Activated naive CD4-positive, alpha-beta T cell treated with anti-CD3 and anti-CD28 coated beads, Interleukin-2, amount 50 U/mL, for 72 hours (primary cell): Measurements from ENCODE around the gene CELF2. TPM values are rescaled to one million over a fixed set of nuclear protein-coding genes. Genes with fewer than 3 reads are reported as not detected.
A peak's percentile ranks its signal among the peaks of the same experiment; 100 is the strongest.

Source experiments
- ATAC-seq, 2 donors: fragments of 150-1000 bp; cut with Tn5 transposase; 2 replicates each; pipeline ENCODE4 v1.10.0; 2021; ENCODE audit warnings: mild to moderate bottlenecking in 2 of 2, moderate library complexity in 2 of 2
- DNase-seq, 2 donors: peaks; one replicate each; pipeline ENCODE4 v3.0.0; 2021 to 2022; ENCODE audit warnings: low spot score in 2 of 2
- H3K27ac Mint-ChIP-seq, 2 donors: one replicate each; pipeline ENCODE4 v1.8.0; 2022; ENCODE audit warnings: mild to moderate bottlenecking in 2 of 2, mixed read lengths in 2 of 2
- H3K36me3 Mint-ChIP-seq, 2 donors: one replicate each; pipeline ENCODE4 v1.8.0; 2022; ENCODE audit warnings: mixed read lengths in 2 of 2
- H3K9me3 Mint-ChIP-seq, 2 donors: one replicate each; pipeline ENCODE4 v1.8.0; 2022; ENCODE audit warnings: mixed read lengths in 2 of 2
- total RNA-seq, 2 donors: library from RNA; stranded (reverse); gene quantifications; one replicate each; pipeline ENCODE4 v1.2.3, GENCODE V29; 2022

The CELF2 gene
- total RNA-seq, 2 donors from 2014 or later: 95.0 to 120 TPM

DNA sequence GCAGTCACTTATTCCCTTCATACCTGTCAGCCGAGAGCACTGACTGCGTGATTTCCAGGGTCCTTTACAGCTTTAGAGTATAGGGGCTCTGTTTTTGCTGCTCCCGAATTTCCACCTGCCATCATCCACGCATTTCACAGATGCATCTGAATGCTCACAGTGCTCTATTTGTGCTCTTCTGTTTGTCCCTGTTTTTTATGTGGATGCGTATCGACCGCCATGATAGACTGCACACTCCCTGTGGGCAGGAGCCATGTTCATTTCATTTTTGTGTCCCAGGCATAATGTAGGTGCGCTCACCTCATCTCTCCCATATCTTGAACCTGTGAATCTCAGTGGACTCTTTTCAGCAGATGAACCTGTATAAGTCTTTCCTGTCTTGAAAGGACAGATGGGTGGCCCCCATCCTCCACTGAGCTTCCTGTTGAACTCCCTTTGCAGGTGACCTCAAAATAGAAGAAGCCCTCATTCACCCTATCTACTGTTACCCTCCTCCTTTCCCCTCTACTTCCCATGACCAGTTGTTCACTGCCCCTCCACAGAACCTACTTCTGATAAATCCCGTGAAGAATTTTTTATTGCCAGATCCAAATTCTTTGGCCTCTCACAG lies 228.4 kb downstream of the CELF2 start:
- no peak for ATAC-seq
- no peaks in the 10 kb centered on the region for H3K9me3 Mint-ChIP-seq
- DNase-seq: no peak
- H3K27ac Mint-ChIP-seq: no peak overlapping the region
- peaks cover 10 to 19% of the 10 kb centered on the region in 2 donors for H3K36me3 Mint-ChIP-seq

DNA sequence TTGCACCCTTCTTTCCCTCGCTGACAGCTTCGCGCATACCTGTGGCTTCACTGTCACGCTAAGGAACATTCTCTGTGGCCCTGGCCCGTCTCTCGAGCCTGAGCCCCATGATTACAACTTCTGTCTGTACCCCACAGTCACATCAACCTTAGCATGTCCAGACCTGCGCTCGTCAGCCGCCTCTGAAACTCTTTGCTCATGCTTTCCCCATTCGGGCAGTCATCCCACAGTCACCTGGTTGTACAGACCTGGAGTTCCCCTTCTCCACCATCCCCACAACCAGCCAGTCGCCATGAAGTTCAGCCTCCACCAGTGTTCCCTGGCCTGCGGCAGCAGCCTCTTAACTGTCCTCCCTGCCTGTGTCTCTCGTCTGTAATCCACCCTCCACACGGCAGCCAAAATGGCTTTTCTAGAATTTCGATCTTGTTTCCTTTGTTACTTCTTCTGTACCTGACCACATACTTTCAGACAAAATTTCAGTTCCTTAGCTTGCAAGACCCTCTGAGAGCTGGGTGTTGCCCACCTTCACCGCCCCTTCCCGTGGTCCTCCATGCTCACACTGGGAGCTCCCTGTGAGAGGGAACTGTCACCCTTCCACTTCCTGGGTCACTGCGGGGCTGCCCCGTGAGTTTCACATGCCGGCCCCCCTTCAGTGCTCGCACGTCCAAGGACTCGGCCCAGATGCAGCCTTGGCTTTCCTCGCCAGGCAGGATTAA lies 229.2 kb downstream of the CELF2 start:
- no peak overlapping the region for H3K27ac Mint-ChIP-seq
- H3K9me3 Mint-ChIP-seq: no peaks in the 10 kb centered on the region
- H3K36me3 Mint-ChIP-seq: peaks cover 10 to 18% of the 10 kb centered on the region in 2 donors
- ATAC-seq (peak in 1 of 2 donors; percentile 42), DNase-seq (no peak)

DNA sequence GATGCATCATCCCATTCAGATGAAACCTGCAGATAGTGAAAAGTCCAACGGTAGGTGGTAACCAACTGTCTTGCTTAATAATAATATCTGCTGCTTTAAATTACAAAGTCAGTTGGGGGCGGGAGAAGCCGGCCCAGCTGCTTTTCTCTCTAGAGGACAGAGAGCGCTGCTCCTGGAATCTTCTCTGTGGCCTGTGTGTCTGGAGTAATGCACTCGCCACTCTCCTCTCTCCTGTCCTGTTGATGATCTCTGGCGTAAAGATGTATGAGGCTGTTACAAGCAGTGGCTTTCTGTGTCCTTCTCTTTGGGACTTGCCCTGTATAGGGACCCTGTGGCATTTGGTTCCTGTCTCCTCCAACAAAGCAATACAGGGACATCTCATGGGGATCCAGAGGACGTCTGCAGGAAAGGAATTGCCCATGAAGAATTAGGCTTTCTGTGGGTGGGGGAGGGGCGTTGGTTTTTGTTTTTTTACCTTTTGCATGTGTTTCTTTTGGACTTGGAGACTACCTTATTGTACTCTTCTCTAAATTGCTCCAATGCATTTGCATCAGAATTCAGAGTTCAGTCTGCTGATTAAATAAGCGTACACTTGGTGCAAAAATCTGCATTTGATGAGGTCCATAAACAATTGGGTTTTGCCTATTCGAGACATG lies 231.6 kb downstream of the CELF2 start:
- ATAC-seq: no peak
- Mint-ChIP-seq H3K27ac (peak overlapping the region in 1 of 2 donors; percentile 27), H3K36me3 (peaks cover 4 to 6% of the 10 kb centered on the region in 2 donors), H3K9me3 (no peaks in the 10 kb centered on the region)
- DNase-seq: no peak

DNA sequence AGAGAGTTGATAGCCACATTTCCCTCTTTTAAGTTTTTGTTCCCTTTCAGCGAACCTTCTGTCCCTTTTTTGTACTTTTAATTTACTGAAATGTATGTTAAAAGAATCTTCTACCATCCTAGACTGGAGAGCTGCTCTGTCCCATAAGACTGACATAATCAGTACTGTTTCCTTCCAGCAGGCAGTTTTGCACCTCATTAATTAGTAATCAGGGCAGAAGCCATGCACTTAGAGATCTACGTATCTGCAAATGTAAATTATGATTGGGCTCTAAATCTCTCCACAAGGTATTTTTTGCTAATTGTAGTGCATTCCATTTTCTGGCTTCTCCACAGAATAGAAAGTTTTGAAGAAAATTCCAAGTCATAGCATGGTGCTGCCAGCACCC lies 232.1 kb downstream of the CELF2 start:
- no peaks in the 10 kb centered on the region for H3K9me3 Mint-ChIP-seq
- ATAC-seq (no peak), DNase-seq (no peak)
- no peak overlapping the region for H3K27ac Mint-ChIP-seq
- peaks cover 4 to 6% of the 10 kb centered on the region in 2 donors for H3K36me3 Mint-ChIP-seq

DNA sequence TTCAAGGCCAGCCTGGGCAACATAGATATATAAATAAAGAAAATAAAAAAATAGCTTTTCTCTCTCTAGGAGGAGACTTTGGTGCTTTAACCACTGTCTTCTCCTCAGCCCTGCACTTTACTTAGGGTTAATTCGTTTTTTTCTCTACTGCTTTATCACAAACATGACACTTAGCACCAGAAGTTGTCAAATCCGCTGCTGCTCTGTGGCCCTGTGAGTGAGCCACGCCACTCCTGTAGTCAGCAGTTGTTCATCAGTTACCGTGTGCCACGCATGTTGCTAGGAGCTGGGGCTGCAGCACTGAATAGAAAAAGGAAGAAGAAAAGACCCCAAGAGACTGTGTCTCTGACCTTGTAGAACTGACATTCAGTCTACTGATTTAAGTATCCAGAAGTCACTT lies 232.6 kb downstream of the CELF2 start:
- no peak for DNase-seq
- H3K27ac Mint-ChIP-seq: peak overlapping the region in 1 of 2 donors; percentile 66
- no peaks in the 10 kb centered on the region for H3K9me3 Mint-ChIP-seq
- ATAC-seq: no peak
- H3K36me3 Mint-ChIP-seq: peaks cover 4 to 6% of the 10 kb centered on the region in 2 donors

DNA sequence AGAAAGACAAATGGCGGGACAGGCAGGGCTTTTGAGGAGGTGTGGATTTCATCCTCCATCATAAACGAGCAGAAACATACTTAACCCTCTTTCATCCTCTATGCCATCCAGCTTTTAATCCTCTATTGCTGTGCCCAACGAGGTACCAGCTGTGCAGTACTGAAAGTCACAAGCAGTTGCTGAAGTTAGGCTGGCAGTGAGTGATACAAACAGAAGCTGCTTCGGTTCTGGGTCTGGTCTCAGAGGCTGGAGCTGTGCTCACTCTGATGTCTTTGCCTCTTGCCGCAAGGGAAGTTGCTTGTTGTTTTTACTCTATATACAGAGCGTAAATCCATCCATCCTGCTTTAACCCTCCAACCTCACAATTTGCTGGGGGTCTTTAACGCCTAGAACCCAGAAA lies 235.2 kb downstream of the CELF2 start:
- Mint-ChIP-seq H3K36me3 (peaks cover 8 to 15% of the 10 kb centered on the region in 2 donors), H3K27ac (peak overlapping the region; percentile 68 to 91), H3K9me3 (no peaks in the 10 kb centered on the region)
- DNase-seq: no peak
- ATAC-seq: no peak

DNA sequence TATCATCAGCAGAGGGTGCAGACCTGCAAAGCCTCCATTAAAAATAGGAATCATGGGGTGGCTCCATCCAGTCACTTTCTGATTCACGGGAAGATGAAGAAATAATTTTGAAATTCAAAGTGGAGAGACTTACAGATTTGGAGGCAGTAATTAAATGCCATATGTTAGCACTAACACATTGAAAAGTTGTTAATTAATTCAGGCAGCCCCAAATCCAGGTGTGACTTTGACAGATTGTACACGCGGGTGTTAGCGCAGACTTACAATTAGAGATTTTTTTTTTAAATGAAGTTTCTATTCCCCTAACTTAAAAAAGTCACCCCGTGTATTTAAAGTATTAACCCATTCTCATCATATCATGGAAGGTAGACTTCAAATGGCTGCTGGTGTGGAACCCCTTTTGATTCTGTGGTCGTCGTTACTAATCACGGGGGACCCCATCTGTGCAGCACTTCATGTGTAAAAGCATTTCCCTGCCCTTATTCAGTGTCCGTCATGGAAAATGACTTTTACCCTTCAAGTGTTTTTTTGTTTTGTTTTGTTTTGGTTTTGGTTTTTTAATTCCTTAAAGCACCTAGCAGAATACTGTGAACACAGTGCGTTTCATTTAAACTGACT lies 235.8 kb downstream of the CELF2 start:
- no peaks in the 10 kb centered on the region for H3K9me3 Mint-ChIP-seq
- H3K27ac Mint-ChIP-seq: peak overlapping the region; percentile 68 to 91
- ATAC-seq: no peak
- H3K36me3 Mint-ChIP-seq: peaks cover 14 to 19% of the 10 kb centered on the region in 2 donors
- DNase-seq: no peak

DNA sequence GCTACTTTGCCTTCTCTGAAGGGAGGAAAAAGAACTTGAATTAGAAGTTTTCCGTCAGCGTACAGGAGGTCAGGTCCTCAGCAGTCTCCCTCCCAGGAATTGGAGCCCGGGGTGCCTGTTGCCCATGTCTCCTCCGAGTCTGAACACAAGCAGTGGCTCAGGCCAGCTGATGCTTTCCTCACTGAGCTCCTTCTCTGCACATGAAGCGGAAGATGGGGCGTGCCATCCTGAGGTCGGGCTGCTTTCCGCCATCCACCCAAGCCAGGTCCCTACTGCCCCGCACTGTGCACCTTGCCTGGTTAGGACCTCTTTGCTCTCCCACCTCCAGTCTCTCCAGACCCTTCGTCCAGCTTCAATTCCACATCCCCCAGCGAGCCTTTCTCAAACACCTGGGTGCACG lies 237.5 kb downstream of the CELF2 start:
- ATAC-seq: no peak
- DNase-seq: no peak
- no peaks in the 10 kb centered on the region for H3K9me3 Mint-ChIP-seq
- H3K36me3 Mint-ChIP-seq: peaks cover 16 to 32% of the 10 kb centered on the region in 2 donors
- H3K27ac Mint-ChIP-seq: peak overlapping the region; percentile 74 to 86

DNA sequence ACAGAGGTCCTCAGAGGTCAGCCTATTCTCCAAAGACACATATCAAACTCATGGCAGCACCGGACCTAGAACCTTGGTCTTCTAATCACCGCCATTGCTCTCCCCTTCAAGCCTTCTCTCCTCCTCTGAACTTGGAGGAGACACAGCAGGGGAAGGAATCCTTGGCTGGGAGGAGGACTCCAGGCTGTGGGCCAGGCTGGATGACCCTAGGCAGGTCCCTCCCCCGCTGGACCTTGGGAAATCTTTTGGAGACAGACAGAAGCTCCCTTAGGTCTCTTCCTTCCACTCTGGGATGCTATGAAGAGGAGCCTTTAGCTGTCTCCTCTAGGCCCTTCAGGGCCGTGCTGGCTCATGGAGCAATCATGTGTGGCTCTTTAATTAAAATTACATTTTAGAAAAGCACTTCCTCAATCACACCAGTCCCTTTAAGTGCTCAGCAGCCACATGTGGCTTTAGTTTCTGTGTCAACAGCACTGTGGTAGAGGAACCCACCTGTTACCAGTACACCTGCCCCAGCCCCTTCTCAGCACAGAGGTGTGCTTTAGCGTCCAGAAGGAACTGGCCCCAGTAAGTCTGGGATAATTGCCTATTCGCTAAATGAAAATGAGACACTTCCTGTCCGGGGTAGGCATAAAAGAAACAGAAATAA lies 238.2 kb downstream of the CELF2 start:
- DNase-seq (no peak), ATAC-seq (peak in 1 of 2 donors; percentile 12)
- Mint-ChIP-seq H3K36me3 (peaks cover 16 to 36% of the 10 kb centered on the region in 2 donors), H3K27ac (peak overlapping the region; percentile 74 to 86), H3K9me3 (no peaks in the 10 kb centered on the region)

DNA sequence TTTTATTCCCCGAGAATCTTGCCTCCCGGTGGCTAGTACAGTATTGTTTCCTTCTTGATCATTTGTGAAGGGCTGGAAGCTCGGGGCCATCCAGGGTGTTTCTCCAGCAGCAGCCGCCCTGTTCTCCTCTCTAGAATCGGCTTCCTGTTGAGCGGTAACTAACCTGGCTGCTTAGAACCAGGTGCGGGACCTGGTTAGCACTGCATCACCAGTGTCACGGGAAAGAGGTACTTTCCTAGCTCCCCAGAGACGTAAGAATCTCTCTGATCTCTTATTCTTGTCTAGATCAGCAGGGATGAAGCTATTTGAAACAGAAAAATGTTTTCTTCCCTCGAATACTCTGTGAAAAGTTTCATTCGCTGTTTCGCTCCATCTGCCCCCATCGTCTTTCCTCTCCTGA lies 239.2 kb downstream of the CELF2 start:
- ATAC-seq (peak; percentile 33 to 58), DNase-seq (no peak)
- H3K9me3 Mint-ChIP-seq: no peaks in the 10 kb centered on the region
- peak overlapping the region; percentile 86 to 93 for H3K27ac Mint-ChIP-seq
- peaks cover 26 to 46% of the 10 kb centered on the region in 2 donors for H3K36me3 Mint-ChIP-seq

DNA sequence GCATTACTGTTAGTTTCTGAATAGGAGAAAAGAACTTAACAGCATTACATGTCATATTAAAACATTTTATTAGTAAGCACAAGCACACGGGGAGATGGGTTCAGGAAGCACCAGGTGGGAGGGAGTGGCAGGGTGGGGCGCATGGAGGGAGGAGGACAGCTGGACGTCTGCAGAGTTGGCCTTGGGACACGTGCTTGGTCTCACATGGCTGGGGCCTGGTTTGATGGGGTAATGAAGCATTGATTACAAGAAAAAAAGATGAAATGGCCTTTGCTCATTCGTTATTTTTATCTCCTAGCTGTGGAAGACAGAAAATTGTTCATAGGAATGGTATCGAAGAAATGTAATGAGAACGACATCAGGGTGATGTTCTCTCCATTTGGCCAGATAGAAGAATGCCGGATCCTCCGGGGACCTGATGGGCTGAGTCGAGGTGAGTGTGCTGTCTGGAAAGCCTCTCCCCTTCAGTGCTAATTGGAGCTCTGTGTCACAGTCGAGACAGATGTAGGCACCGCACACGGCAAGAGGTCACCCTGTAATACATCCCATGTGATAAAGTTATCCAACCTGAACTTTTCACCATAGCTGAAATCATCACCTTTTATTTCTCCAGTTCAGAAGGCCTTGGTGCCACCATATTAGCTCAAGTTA lies 239.9 kb downstream of the CELF2 start:
- DNase-seq (no peak), ATAC-seq (no peak)
- Mint-ChIP-seq H3K27ac (peak overlapping the region; percentile 86 to 93), H3K36me3 (peaks cover 32 to 53% of the 10 kb centered on the region in 2 donors), H3K9me3 (no peaks in the 10 kb centered on the region)

DNA sequence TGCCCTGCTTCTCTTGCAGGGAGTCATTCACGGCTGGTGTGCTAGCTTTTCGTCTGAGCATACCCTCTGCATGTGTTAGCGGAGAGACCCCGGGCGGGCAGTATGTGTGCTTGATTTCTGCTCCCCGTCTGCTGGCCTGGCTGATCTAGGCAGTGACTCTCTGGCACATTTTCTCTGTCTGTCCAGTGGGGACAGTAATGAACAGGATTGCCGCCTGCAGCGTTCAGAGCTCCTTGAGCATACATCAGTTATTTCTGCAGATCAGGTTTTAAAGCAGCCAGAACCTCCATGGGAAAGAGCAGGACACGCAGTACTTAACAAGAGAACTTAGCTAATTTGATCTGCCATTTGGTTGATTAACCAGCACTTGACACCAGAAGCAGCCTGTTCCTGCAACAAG lies 242.5 kb downstream of the CELF2 start:
- Mint-ChIP-seq H3K36me3 (peaks cover 32 to 68% of the 10 kb centered on the region in 2 donors), H3K27ac (peak overlapping the region; percentile 36 to 92), H3K9me3 (no peaks in the 10 kb centered on the region)
- ATAC-seq: no peak
- DNase-seq: no peak

DNA sequence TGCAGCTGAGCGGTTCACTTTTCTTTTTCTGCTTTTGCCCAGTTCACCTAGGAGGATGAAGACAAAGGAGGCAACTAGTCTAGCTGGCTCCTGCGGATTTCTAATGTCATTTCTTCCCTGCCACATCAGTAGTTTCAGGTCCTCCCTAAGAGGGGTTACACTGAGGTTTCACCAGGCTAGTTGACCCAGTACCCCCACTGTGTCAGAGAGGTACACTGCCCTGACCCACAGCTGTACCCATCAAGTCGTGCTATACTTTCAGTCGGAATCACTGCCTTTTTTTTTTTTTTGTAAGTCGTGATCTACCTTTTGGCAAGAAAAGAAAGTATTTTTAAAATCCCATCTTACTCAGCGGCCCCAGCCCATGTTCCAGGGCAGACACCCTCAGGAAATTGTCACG lies 243.5 kb downstream of the CELF2 start:
- Mint-ChIP-seq H3K36me3 (peaks cover 32 to 68% of the 10 kb centered on the region in 2 donors), H3K27ac (peak overlapping the region in 1 of 2 donors; percentile 81), H3K9me3 (no peaks in the 10 kb centered on the region)
- ATAC-seq (no peak), DNase-seq (no peak)

DNA sequence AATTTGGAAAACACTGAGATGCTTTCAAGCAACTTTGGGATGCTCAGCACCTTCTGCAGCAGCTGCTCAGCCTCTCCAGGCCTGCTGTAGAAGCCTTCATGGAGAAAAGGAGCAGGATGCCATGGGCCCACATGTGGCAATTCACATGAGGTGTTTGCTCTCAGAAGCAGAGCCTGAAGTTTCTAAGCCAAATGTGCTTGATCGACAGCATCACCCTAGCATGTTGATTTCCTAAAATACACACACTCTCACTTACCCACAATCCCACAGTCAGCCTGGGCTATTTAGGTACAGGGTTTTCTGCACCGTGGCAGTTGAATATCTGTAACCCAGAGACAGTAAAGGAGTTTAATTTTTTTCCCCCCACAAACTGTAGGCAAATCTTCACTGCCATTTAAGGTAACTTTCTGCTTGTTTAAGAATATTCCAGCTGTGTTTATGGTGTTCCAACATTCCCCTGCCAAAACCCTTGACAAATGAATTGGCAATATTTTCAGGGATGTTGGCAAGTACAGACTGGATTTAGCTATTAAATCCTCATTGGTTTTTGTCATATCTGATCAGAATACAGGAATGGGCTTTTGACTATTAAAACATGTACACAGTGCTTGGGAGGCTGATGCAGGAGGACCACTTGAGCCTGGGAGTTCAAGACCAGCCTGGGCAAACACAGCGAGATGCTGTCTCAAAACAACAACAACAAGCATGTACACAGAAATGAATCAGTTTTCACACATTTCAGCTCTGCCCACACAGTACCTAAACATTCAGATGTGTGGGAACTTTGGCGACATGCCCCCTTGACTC lies 244.2 kb downstream of the CELF2 start:
- H3K27ac Mint-ChIP-seq: peak overlapping the region; percentile 65 to 82
- peaks cover 35 to 65% of the 10 kb centered on the region in 2 donors for H3K36me3 Mint-ChIP-seq
- ATAC-seq (no peak), DNase-seq (no peak)
- no peaks in the 10 kb centered on the region for H3K9me3 Mint-ChIP-seq

DNA sequence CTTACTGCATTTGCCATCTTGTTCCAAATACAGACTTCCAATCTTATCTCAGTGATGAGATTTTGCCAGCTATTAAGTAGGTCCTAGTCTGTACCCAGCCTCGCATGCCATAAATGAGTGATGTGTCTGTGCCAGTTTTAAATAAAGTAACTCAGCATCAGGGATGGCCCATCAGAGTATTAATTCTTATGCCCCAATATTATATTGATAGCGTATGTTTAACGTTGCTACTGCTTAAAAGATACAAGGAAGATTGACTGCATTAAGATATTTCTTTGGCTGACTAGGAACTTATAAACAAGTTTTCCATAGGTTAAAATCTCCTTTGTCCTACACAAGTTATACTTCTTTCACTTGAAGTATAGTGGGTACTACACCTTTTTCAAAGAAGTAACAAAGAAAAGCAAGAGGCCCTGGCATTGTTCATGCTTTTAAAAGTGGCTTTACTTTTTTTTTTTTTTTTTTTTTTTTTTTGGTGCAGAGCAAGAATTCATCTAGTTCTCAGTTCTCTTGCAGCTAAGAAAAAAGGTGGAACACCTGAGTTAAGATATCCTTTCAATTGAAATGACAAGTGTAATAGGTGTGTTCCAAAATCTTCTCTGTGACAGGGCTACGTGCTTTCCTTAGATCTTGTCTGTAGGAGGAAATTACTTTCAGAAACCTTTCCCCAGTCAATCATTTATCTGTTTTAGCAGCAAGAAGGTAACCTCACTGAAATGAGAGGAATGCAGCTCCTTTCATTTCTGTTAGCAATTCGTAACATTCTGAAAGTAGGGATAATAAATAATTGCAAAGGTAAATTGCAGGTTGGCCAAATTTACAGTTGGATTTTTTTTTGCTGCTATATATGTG lies 245.0 kb downstream of the CELF2 start:
- peak overlapping the region; percentile 10 to 65 for H3K27ac Mint-ChIP-seq
- peak in 1 of 2 donors; percentile 23 for ATAC-seq
- H3K9me3 Mint-ChIP-seq: no peaks in the 10 kb centered on the region
- no peak for DNase-seq
- H3K36me3 Mint-ChIP-seq: peaks cover 38 to 57% of the 10 kb centered on the region in 2 donors
